ENCODE results near the gene CDK14.

The CDK14 gene

GRCh38 chr7:90648834-90649233 is 52.7 kb downstream of the CDK14 start:
- no peaks in the 10 kb centered on the region for H4K20me1 ChIP-seq (ENCODE audit: insufficient read depth, low read length)
- TF ChIP-seq CTCF (IDR thresholded peaks at IDR 0.05; ENCODE audit: low read length) (no peak), EZH2 (optimal IDR thresholded peaks at IDR 0.05; ENCODE audit: low read depth, low read length) (no peak), EZH2phosphoT487 (IDR thresholded peaks at IDR 0.05; ENCODE audit: low read length) (no peak)
- H3K9me2 ChIP-seq (replicated peaks; ENCODE audit: insufficient read depth, low read length): no peaks in the 10 kb centered on the region
- no peaks in the 10 kb centered on the region for H3K27me3 ChIP-seq (replicated peaks; ENCODE audit: insufficient read depth, low read length)
- H3K36me3 ChIP-seq (replicated peaks; ENCODE audit: insufficient read depth, low read length): no peaks in the 10 kb centered on the region
- DNase-seq: no peak
- no peak overlapping the region for H3K4me2 ChIP-seq (ENCODE audit: low read depth, low read length)
- no peak overlapping the region for H3K4me3 ChIP-seq (ENCODE audit: low read length)
- no peak overlapping the region for H3K27ac ChIP-seq (ENCODE audit: low read length)
- H2AFZ ChIP-seq (ENCODE audit: low read length): no peak overlapping the region
- H3K9me3 ChIP-seq (replicated peaks; ENCODE audit: insufficient read depth, low read length): no peaks in the 10 kb centered on the region
- no peaks in the 10 kb centered on the region for H3K79me2 ChIP-seq (ENCODE audit: low read length)
- H3K9ac ChIP-seq (ENCODE audit: low read length): no peak overlapping the region
- no peaks in the 10 kb centered on the region for H3F3A ChIP-seq (ENCODE audit: insufficient read depth, low read length)
- no peaks in the 10 kb centered on the region for H3K4me1 ChIP-seq (ENCODE audit: low read length)

GRCh38 chr7:90654718-90655427 is 58.8 kb downstream of the CDK14 start:
- no peaks in the 10 kb centered on the region for H3K36me3 ChIP-seq (replicated peaks; ENCODE audit: insufficient read depth, low read length)
- no peak overlapping the region for H3K27ac ChIP-seq (ENCODE audit: low read length)
- no peak for DNase-seq
- H3K4me1 ChIP-seq (ENCODE audit: low read length): no peaks in the 10 kb centered on the region
- H4K20me1 ChIP-seq (ENCODE audit: insufficient read depth, low read length): no peaks in the 10 kb centered on the region
- H3K4me3 ChIP-seq (ENCODE audit: low read length): no peak overlapping the region
- H3F3A ChIP-seq (ENCODE audit: insufficient read depth, low read length): no peaks in the 10 kb centered on the region
- no peaks in the 10 kb centered on the region for H3K9me2 ChIP-seq (replicated peaks; ENCODE audit: insufficient read depth, low read length)
- TF ChIP-seq EZH2phosphoT487 (IDR thresholded peaks at IDR 0.05; ENCODE audit: low read length): no peak
- no peak for TF ChIP-seq EZH2 (optimal IDR thresholded peaks at IDR 0.05; ENCODE audit: low read depth, low read length)
- no peak for TF ChIP-seq CTCF (IDR thresholded peaks at IDR 0.05; ENCODE audit: low read length)
- H3K9me3 ChIP-seq (replicated peaks; ENCODE audit: insufficient read depth, low read length): no peaks in the 10 kb centered on the region
- no peak overlapping the region for H3K4me2 ChIP-seq (ENCODE audit: low read depth, low read length)
- H3K27me3 ChIP-seq (replicated peaks; ENCODE audit: insufficient read depth, low read length): no peaks in the 10 kb centered on the region
- H3K79me2 ChIP-seq (ENCODE audit: low read length): no peaks in the 10 kb centered on the region
- H2AFZ ChIP-seq (ENCODE audit: low read length): no peak overlapping the region
- no peak overlapping the region for H3K9ac ChIP-seq (ENCODE audit: low read length)

GRCh38 chr7:90655566-90655965 is 59.4 kb downstream of the CDK14 start:
- H4K20me1 ChIP-seq (ENCODE audit: insufficient read depth, low read length): no peaks in the 10 kb centered on the region
- no peak overlapping the region for H3K4me3 ChIP-seq (ENCODE audit: low read length)
- H3K9me3 ChIP-seq (replicated peaks; ENCODE audit: insufficient read depth, low read length): no peaks in the 10 kb centered on the region
- no peak for TF ChIP-seq EZH2phosphoT487 (IDR thresholded peaks at IDR 0.05; ENCODE audit: low read length)
- TF ChIP-seq CTCF (IDR thresholded peaks at IDR 0.05; ENCODE audit: low read length): no peak
- TF ChIP-seq EZH2 (optimal IDR thresholded peaks at IDR 0.05; ENCODE audit: low read depth, low read length): no peak
- no peak overlapping the region for H3K9ac ChIP-seq (ENCODE audit: low read length)
- no peak overlapping the region for H2AFZ ChIP-seq (ENCODE audit: low read length)
- H3F3A ChIP-seq (ENCODE audit: insufficient read depth, low read length): no peaks in the 10 kb centered on the region
- no peaks in the 10 kb centered on the region for H3K79me2 ChIP-seq (ENCODE audit: low read length)
- no peaks in the 10 kb centered on the region for H3K27me3 ChIP-seq (replicated peaks; ENCODE audit: insufficient read depth, low read length)
- H3K36me3 ChIP-seq (replicated peaks; ENCODE audit: insufficient read depth, low read length): no peaks in the 10 kb centered on the region
- no peak for DNase-seq
- H3K4me2 ChIP-seq (ENCODE audit: low read depth, low read length): no peak overlapping the region
- H3K9me2 ChIP-seq (replicated peaks; ENCODE audit: insufficient read depth, low read length): no peaks in the 10 kb centered on the region
- no peak overlapping the region for H3K27ac ChIP-seq (ENCODE audit: low read length)
- no peaks in the 10 kb centered on the region for H3K4me1 ChIP-seq (ENCODE audit: low read length)
